GF-D8 (cell line): Measurements from ENCODE around the gene CCND3.
"Not testable (repeated sequence)": the region's sequence is repeated elsewhere in the genome, so short reads cannot be mapped to it uniquely, and the experiment has no call there.

ENCODE experiments used
- DNase-seq: peaks from one replicate; lab custom pipeline; 2025; lab: John Stamatoyannopoulos, UW

CCND3 gene

GRCh38 chr6:41947581-41948220 is 6.1 kb upstream of the CCND3 start:
- DNase-seq, result no peak

GRCh38 chr6:41943456-41943855 is 1.8 kb upstream of the CCND3 start:
- DNase-seq, result no peak

GRCh38 chr6:41942882-41943281 is 1.3 kb upstream of the CCND3 start:
- not testable (repeated sequence) for DNase-seq

GRCh38 chr6:41942067-41942851 is 651 bp upstream of the CCND3 start:
- peak; percentile 57 for DNase-seq

GRCh38 chr6:41940759-41941279 is 789 bp downstream of the CCND3 start:
- peak; percentile 22 for DNase-seq

GRCh38 chr6:41939848-41940758 is 1.5 kb downstream of the CCND3 start:
- DNase-seq, result no peak

DNA sequence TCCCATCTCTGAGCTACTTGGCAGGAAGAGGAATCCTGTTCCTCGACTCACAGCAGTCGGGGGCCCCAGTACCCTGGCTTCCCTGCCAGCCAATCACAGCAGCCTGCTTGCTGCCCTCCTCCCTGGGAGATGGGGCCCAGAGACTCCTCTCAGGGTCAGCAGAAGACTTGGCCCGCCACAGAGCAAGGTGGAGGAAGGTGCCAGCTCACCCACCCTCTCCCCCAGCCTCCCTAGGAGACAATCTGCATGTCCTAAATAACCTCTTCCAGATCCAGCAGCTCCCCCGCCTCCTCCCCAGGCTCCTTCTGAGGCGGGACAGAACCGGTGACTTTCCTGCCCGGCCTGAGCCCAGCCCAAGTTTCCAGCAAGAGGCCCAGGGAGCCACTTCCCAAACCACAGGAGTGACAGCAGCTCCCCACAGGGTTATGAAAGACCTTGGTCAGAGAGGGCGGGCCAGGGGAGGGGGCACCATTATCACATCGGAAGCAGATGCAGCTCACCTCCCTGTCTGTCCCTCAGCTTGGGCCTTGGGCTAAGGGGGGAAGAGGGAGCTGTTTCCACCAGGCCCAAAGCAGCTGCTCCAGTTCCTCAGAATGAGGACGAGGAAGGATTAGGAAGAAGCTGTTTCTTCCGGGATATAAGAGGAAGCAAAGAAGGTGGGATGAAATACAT is 2.3 kb downstream of the CCND3 start:
- peak; percentile 97 for DNase-seq

GRCh38 chr6:41938590-41939175 is 2.9 kb downstream of the CCND3 start:
- no peak for DNase-seq

DNA sequence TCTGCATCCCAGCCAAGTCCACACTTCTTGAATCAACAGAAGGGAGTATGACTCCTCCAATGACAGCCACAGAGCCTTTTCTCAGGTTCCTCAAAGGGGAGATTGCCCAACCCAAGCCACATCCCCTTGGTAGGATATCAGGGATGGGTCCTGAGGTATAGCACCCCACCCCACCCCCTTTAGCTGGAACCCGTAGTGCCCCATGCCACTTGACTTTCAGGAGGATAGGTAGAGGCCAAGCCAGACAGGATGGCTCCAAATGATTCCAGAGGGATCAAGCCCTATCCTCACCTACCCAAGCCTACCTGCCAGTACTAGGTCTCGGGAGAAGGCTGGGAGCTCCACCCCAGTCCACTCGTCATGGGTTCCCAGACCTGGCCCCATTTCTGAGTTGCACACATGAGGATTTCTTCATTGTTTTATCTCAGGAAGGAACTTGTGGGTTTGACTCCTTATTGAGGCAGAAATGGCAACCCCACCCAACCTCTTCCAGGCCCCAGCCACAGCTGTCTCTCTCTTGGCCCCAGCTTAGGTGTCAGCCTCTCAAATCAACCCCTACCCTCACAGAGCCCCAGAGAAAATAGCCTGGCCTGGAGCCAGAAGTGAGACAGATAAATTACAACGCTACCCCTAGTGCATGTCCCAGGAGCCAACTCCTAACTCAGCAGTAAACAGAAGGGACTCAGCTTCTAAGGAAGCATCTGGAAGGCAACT is 3.6 kb downstream of the CCND3 start:
- DNase-seq, result peak; percentile 99

GRCh38 chr6:41937472-41937860 is 4.1 kb downstream of the CCND3 start:
- no peak for DNase-seq

- peak; percentile 99 for DNase-seq
These were observed 5.4 kb downstream of the CCND3 start for GRCh38 chr6:41936073-41936837.

- no peak for DNase-seq
These were observed 5.9 kb downstream of the CCND3 start for GRCh38 chr6:41935685-41936072.

DNA sequence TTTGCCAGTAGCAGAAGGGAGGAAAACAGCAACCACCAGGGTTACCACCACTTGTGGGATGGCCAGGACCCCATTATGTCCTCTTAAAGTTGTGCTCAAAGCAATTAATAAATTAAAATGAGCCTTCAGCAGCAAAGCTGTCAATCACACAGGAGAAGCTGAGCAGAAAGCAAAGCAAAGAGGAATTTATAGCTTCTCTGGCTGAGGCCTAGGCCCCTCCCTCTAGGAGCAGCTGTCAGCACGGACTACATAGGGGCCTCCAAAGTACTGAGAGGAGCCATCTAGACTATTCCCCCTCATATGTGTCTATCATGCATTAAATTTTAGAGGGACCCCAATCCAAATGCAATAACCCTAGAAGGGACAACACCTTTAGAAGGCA is 6.4 kb downstream of the CCND3 start:
- DNase-seq, result no peak

DNA sequence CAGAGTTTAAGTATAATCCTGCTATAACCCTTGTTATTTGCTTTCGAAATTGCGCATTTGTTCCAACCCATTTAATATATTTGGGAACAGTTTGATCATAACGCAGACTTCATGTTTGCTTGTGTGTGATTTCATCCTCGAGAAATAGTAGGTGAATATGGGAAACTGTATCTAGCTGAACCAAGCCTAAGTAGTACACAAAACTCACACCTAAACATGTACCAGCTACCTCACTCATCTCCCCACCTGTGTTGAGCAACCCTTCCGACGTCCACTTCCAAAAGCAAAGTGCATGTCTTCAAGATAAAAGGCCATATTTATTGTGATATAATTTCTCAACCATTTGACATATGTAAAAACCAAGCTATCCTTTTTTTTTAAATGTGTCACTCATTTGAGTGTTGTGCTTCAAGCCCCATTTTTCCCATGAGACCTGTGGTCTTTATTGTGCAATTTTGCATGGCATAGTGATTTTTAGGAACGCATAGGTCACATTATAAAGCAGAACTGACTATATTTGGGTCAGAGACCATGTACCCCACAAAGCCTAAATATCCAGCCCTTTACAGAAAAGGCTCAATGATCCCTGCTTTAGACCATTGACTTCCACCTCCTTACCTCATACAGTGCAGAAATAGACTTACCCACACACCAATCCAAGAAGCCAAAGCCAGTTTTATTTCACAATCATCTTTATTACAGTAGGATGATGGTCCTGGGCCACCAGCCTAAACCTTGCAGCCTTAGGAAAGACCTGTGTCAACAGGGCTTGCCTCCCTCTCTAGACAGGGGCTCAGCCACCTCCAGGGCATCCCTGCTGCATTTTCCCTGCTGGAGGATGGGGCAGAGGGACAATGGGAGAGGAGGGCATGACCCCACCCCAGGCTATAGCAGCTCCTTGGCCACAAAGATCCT is 7.1 kb downstream of the CCND3 start:
- DNase-seq, result peak; percentile 19

DNA sequence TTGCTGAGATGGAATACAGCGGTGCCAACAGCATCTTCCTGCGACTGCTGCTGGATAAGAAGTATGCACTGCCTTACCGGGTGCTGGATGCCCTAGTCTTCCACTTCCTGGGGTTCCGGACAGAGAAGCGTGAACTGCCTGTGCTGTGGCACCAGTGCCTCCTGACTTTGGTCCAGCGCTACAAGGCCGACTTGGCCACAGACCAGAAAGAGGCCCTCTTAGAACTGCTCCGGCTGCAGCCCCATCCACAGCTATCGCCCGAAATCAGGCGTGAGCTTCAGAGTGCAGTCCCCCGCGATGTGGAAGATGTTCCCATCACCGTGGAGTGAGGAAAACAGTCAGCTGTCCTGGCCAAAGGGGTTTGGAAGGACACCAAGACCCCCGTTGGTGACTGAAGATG is 9.2 kb downstream of the CCND3 start:
- DNase-seq, result no peak

GRCh38 chr6:41931792-41932191 is 9.8 kb downstream of the CCND3 start:
- no peak for DNase-seq

DNA sequence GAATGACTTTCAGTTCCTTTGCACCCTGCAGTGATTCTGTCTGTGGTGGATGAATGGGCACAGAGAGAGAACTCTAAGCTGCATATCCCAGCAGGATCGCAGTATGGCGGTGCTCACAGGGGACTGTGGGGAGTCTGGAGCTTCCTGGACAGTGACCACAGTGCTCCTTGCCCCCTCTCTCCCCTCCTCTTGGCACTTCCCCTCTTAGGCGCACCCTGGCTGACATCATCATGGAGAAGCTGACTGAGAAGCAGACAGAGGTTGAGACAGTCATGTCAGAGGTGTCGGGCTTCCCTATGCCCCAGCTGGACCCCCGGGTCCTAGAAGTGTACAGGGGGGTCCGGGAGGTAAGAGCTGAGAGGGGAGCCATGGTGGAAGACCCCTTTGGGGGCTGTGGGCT is 11.7 kb downstream of the CCND3 start:
- no peak for DNase-seq

- DNase-seq, result no peak
These were observed 14.4 kb downstream of the CCND3 start for GRCh38 chr6:41927253-41927652.

- no peak for DNase-seq
These were observed 19.5 kb downstream of the CCND3 start for GRCh38 chr6:41922154-41922553.
